ENCODE results near the gene RFX1.
"Not testable (repeated sequence)": the region's sequence is repeated elsewhere in the genome, so short reads cannot be mapped to it uniquely, and the experiment has no call there.

The RFX1 gene

DNA sequence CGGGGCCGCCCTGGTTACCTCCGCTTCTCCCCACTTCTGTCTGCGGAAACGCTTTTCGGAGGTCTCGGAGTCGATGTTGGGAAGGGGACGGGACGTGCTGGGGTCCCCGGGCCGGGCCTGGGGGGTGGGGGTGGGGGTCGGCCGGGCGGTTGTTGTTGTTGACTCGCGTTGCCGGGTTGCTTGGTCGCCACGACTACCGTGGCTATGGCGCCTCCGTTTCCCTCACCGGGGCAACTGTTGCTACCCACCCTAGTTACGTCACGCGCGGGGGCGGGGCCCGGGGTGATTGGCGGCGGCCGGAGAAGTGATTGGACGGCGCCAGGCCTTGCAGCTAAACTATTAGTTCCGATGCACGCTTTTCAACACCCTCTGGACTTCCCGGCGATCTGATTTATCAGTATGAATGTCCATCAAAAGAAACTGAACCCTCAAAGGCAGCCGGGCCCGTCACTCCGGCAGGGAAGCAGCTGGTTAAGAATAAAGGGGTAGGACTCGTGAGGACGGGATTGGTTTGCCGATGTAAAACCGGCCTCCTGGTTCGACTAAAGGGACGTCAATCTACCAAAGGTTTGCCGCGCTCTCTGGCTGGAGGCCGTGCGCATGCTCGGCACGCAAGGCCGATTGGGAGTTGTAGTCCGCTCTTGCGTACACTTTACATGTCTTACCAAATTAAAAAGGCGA lies at the start of gene RFX1:
Gene RFX1, minus strand, starts transcription at position 236 of the 681 bp plus-strand sequence. CDS start 12,477 bp downstream, outside the sequence.
- peak; percentile 100 for DNase-seq

DNA sequence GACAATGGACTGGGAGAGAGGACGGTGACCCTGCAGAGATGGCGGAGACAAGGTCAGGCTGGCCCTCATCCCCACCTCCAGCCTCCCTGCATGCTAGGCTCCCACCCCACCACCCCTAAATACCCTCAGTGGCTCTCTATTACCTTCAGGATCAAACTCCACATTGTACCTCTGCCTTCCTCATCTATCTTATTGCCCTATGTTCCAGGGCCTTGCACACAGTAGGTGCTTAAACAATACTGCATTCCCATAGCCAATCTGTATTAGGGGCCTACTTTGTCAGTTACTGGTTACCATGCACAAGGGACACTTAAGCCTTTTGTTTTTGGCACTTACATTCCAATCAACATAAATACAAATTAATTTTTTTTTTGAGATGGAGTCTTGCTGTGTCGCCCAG lies 49.3 kb upstream of the RFX1 start:
- DNase-seq: no peak

DNA sequence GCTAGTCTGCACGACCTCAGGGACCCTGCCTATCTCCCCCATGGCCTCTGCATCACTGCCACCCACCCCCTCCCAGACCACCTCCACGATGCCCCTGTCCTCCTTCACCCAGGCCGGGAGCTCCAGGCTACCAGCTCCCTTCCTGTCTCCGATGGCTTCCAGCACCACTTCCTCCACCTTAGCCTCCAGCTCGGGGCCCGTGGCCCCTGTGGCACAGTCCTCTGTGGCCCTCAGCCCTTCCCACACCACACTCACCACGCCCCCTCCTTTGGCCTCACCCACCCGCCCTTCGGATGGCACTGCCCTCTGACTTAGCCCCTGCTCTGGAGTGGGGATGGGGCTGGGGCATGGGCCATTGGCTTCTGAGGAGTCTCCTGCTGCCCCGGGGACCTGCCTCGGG lies 48.6 kb upstream of the RFX1 start:
- DNase-seq: no peak

DNA sequence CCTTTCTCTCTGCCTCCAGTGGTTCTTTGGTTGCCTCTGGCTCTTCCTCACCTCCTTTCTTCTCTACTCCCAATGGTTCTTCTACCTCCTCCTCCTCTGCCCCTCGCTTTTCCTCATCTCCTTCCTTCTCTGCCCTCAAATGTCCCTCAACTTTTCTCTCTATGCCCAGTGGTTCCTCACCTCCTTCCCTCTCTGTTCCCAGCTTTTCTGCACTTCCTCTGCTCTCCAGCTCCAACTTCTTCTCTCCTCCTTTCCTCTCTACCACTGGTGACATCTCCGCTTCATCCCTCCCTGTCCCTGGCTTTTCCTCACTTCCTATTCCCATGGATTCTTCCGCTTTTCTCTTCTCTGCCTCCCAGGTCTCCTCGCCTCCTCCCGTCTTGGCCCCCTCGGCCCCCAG lies 48.0 kb upstream of the RFX1 start:
- no peak for DNase-seq

DNA sequence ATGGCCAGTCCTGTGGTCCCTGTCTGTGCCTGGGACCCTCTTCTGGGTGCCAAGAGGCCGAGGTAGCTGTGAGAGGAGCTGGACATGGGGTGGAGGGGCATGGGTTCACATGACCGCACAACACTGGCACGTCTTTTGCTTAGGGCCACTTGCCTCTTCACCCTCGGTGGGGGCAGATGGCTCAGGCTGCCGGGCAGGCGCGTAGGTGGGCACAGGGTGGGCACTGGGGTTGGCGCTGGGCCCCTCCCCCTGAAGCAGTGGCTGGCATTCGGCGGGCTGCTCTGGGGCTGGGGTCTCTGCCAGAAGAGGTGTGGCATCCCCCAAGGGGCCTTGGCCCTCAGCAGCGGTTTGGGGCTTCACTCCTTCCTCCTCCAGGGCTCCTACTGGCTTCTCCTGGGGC lies 47.4 kb upstream of the RFX1 start:
- DNase-seq: no peak

DNA sequence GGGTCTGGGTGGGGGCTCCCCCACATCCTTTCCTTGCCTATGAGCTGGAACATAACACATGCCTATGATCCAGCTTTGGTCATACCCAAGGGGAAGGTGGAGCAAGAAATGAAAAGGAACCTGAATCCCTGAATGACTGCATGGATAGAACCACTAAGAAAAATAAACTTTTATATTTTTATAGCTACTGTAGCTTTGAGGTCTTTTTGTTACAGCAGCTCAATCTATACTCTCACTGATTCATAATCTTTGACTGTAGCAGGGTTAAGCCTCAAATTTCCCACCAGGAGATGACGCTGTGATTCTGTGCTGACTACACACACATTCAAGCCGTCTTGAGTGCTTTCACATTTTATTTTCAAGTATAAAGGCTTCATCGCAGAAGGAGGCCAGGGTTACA lies 46.9 kb upstream of the RFX1 start:
- DNase-seq: no peak

DNA sequence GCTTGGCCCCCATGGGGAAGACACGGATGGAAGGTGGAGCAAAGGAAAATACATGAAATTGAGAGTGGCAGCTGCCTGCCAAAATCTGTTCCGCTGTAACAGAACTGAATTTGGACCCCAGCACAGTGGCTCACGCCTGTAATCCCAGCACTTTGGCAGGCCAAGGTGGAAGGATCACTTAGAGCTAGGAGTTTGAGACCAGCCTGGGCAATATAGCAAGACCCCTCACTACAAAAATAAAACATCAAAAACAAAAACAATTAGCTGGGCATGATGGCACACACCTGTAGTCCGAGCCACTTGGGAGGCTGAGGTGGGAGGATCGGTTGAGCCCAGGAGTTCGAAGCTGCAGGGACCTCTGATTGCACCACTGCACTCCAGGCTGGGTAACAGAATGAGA lies 46.4 kb upstream of the RFX1 start:
- DNase-seq: no peak

DNA sequence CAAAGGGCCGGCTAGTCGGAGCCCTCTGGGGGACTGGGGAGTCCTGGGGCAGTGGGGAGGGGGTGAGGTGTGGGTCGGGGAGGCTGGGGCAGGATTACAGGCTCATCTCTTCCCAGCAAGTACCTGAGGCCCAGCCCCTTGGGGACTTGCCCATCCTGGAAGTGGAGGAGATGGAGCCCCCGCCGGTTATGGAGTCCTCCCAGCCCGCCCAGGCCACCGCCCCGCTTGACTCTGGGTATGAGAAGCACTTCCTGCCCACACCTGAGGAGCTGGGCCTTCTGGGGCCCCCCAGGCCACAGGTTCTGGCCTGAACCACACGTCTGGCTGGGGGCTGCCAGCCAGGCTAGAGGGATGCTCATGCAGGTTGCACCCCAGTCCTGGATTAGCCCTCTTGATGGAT lies 45.9 kb upstream of the RFX1 start:
- no peak for DNase-seq

DNA sequence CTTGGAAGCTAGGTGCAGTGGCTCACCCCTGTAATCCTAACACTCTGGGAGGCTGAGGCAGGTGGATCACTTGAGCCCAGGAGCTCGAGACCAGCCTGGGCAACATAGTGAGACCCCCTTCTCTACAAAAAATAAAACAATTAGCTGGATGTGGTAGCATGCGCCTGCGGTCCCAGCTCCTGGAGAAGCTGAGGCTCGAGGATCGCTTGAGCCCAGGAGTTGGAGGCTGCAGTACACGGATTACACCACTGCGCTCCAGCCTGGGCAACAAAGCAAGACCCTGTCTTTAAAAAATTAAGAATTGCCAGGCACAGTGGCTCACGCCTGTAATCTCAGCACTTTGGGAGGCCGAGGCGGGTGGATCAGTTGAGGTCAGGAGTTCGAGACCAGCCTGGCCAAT lies 44.8 kb upstream of the RFX1 start:
- DNase-seq: not testable (repeated sequence)

DNA sequence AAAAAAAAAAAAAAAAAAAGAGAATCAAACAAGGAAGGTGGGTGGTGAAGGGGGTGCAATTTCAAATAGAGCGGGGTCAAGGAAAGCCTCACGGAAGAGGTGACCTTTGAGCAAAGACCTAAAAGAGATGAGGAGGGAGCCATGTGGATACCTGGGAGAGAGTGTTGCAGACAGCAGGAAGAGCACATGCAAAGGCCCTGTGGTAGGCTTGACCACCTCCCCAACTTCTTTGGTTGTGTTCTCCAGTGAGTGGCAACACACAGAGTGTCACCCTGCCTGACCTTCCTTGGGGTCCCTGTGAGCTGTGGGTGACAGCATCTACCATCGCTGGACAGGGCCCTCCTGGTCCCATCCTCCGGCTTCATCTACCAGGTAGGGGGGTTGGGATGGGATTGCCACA lies 44.4 kb upstream of the RFX1 start:
- DNase-seq: no peak

DNA sequence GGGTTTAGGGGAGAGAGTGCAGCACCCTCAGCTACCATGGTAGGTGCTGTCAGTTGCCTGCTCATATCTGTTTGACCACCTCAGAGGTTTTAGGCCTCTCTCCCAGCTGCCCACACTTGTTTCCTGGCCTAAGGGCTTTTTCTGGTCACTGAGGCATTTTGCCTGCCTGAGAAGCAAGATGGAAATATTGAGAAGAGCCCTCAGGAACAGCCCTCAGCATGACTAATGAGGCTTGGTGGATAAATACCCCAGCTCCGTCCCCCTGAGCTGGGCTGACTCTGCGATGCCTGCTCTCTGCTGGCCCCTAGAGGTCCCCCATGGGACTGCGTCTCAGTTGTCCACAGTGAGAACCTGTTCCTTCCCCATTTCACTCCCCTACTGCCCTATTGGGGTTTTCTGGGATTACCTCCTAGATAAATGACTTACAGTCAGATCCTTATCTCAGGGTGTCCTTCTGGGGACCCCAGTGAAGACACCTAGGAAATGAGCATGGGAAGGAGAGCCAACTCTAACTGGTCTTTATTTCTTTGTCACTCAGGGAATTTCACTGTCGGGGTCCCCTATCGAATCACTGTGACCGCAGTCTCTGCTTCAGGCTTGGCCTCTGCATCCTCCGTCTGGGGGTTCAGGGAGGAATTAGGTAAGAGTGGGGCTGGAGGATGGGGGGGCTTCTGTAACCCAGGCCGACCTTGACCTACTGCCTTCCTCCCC lies 42.5 kb upstream of the RFX1 start:
- DNase-seq: peak; percentile 84

DNA sequence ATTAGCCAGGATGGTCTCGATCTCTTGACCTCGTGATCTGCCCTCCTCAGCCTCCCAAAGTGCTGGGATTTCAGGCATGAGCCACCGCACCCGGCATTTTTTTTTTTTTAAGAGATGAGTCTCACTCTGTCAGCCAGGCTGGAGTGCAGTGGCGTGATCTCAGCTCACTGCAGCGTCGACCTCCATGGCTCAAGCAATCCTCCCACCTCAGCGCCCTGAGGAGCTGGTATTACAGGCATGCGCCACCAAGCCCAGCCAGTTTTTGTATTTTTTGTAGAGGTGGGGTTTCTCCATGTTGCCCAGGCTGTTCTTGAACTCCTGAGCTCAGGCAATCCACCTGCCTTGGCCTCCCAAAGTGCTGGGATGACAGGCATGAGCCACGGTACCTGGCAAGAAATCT lies 41.7 kb upstream of the RFX1 start:
- DNase-seq: not testable (repeated sequence)

DNA sequence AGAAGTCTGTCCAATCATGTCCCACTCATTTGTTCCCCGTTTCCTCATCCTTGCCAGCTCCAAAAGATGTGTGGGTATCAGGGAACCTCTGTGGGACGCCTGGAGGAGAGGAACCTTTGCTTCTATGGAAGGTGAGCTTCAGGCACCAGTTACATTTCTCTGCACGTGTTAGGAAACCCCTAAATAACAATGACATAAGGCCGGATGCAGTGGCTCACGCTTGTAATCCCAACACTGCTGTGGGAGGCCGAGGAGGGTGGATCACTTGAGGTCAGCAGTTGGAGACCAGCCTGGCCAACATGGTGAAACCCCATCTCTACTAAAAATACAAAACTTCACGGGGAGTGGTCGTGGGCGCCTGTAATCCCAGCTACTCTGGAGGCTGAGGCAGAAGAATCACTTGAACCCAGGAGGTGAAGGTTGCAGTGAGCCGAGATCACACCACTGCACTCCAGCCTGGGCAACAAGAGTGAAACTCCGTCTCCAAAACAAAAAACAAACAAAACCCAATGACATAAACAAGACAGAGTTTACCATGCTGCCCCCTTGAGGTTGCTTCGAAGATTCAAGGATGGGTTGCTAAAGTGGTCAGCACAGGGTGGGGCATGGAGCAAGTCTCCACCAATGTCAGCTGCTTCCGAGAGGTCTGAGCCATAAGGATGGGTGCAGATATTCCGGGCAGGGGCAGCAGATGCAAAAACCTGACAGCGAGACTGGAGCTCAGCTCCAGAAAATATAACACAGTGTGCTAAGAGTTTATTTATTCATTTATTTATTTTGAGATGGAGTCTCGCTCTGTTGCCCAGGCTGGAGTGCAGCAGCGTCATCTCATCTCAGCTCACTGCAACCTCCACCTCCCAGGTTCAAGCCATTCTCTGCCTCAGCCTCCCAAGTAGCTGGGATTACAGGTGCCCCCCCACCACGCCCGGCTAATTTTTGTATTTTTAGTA lies 36.8 kb upstream of the RFX1 start:
- DNase-seq: not testable (repeated sequence)

DNA sequence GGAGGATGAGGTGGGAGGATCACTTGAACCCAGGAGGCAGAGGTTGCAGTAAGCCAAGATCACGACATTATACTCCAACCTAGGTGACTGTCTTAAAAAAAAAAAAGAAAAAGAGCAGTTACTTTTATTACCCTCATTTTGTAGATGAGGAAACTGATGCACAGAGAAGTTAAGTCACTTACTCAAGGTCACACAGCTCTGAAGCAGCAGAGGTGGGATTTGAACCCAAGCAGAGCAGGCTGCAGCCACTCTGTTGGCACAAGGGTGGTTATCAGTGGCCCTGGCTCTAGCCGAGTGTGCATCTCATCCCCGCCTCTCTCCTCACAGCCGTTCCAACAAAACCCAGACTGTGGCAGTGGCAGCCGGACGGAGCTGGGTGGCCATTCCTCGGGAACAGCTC lies 33.1 kb upstream of the RFX1 start:
- DNase-seq: no peak

DNA sequence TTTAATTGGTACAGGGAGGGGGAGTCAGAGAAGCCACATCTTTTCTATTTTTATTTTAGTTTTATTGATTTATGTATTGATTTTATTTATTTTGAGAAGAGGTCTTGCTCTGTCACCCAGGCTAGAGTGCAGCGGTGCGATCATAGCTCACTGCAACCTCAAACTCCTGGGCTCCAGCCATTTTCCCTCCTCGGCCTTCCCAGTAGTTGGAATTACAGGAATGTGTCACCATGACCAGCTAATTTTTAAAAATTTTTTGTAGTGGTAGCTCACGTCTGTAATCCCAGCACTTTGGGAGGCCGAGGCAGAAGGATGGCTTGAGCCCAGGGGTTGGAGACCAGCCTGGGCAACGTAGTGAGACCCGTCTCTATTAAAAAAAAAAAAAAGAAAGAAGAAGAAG lies 29.6 kb upstream of the RFX1 start:
- DNase-seq: no peak

DNA sequence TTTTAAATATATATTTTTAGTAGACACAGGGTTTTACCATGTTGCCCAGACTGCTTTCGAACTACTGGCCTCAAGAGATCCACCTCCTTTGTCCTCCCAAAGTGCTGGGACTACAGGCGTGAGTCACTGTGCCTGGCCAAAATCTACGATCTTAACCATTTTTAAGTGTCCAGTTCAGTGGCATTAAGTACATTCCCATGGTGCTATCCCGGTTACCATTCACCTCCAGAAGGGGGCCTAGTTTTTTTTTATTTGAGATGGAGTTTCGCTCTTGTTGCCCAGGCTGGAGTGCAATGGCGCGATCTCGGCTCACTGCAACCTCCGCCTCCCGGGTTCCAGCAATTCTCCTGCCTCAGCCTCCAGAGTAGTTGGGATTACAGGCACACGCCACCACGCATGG lies 29.0 kb upstream of the RFX1 start:
- not testable (repeated sequence) for DNase-seq

DNA sequence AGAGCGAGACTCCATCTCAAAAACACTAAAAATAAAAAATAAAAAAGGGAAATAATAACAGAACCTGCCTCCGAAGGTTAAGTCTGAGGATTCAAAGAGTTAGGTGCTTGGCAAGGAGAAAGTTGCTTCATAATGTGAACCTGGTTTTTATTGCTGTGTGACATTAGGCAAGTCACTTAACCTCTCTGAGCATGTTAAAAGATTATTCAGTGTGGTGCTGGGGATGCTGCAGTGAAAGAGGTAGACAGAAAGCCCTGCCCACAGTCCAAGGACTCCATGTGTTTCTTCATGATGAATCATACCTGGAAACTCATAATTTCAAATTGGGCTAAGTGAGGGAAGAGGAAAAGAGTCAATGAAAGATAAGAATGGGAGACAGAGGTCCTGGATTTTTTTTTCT lies 27.8 kb upstream of the RFX1 start:
- no peak for DNase-seq

DNA sequence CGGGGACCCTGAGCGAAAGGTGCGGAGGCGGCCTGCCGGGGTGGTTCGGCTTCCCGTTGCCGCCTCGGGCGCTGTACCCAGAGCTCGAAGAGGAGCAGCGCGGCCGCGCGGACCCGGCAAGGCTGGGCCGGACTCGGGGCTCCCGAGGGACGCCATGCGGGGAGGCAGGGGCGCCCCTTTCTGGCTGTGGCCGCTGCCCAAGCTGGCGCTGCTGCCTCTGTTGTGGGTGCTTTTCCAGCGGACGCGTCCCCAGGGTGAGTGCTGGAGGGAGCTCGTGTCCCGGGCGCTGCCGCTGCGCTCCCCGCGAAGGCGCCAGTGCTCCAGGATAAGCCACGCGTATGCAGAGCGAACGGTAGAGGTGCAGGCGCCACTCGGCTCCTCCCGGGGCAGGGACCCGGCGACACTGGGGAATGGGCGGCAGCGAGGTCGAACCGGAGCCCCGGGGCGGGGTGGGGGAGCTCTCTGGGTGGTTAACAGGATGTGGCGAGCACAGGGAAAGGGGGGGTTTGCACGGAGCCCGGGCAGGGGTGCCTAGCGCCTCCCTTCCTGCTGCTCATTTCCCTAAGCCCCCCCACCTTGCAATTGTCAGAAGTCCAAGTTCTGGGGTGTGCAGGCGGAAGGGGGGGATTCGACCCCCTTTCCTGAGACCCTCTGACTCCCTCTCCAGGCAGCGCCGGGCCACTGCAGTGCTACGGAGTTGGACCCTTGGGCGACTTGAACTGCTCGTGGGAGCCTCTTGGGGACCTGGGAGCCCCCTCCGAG lies 25.8 kb upstream of the RFX1 start, which contains the start of gene IL27RA:
Gene IL27RA, plus strand, starts transcription at position 44 of the 762 bp plus-strand sequence. Its CDS starts 111 bp downstream, at position 155.
- peak; percentile 85 for DNase-seq

DNA sequence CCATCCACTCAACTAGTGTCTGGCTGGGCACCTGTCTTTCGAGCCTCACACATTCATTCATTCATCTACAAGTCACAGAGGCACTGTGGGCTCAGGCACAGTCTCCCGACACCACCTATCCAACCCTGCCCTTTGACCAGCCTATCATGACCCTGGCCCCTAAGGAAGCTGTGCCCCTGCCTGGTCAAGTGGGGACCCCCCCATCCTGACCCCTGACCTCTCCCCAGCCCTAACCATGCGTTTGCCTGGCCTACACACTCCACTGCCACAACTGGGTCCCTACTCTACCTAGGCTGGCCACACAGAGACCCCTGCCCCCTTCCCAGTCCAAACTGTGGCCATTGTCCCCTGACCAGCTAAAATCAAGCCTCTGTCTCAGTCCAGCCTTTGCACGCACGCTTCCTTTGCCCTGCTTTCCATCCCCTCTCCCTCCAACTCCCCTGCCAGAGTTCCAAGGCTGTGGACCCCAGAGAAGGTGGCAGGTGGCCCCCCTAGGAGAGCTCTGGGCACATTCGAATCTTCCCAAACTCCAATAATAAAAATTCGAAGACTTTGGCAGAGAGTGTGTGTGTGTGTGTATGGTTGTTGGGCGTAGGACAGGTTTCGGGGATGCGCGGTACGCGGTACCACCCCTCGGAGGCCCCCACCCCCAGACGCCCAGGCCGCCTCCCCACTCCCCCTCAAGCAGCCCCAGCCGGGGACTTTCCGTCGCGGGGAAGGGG lies 25.0 kb upstream of the RFX1 start:
- DNase-seq: no peak

DNA sequence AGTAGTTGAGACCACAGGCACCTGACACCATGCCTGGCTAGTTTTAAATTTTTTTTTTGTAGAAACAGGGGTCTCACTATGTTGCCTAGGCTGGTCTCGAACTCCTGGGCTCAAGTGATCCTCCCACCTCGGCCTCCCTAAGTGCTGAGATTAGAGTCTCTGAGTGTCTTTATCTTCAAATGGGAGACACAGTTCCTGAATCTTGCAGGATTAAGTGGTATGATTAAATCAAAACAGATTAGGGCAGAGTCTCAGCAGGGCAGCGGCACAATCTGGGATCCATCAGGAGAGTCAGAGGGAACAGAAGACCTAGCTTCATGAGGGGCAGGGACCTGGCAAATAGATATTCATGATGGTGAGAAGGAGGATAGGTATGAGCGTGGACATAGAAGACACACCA lies 22.8 kb upstream of the RFX1 start:
- DNase-seq: no peak

DNA sequence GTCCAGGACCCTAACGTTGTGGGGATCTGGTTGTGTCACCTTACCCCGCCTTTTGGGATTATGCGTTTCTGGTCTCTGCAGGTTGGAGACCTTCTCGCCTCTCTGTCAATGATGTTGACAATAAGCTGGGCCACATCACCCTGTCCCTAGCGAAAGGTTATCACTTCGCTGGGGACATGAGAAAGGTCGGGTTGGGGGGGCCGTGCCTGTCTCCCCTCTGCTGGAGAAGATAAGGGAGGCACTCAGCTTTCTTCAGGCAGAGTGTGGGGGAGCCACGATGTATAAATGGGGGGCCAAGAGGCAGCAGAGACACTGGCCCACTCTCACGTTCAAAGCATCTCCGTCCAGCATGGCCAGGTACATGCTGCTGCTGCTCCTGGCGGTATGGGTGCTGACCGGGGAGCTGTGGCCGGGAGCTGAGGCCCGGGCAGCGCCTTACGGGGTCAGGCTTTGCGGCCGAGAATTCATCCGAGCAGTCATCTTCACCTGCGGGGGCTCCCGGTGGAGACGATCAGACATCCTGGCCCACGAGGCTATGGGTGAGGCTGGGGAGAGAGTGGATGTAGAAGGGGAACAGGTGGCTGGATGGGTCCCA lies 21.8 kb upstream of the RFX1 start, which contains the start of gene RLN3:
Gene RLN3, plus strand, starts transcription at position 293 of the 595 bp plus-strand sequence. Its CDS starts 57 bp downstream, at position 350.
- DNase-seq: no peak

Data from stimulated activated CD4-positive, alpha-beta T cell treated with anti-CD3 and anti-CD28 coated beads, Interleukin-15, amount 100 ng/mL, for 24 hours (primary cell).